Smooth muscle cell (in vitro differentiated cells): Measurements from ENCODE around the gene GPATCH11. TPM values are rescaled to one million over a fixed set of nuclear protein-coding genes. Genes with fewer than 3 reads are reported as not detected.

Source experiments
- DNase-seq: peaks from one replicate; lab custom pipeline; 2025; ENCODE audit not compliant: unreplicated experiment; lab: John Stamatoyannopoulos, UW
- H2AFZ ChIP-seq: fragments of 200-600 bp; sonication (generic); 2 replicates; pipeline ENCODE4 v1.6.0; 2016; ENCODE audit warnings: antibody characterized with exemption, low read depth, mild to moderate bottlenecking
- H3F3A ChIP-seq: fragments of 200-600 bp; sonication (generic); 2 replicates; pipeline ENCODE4 v1.6.0; 2017; ENCODE audit warnings: antibody characterized with exemption, low read depth
- H3K27ac ChIP-seq: fragments of 200-600 bp; sonication (generic); 2 replicates; pipeline ENCODE4 v1.5.1; 2016; ENCODE audit warnings: low read depth, mild to moderate bottlenecking
- H3K27me3 ChIP-seq: fragments of 200-600 bp; sonication (generic); 2 replicates; pipeline ENCODE4 v1.6.1; 2016; ENCODE audit warnings: low read depth, mild to moderate bottlenecking
- H3K36me3 ChIP-seq: fragments of 200-600 bp; sonication (generic); 2 replicates; pipeline ENCODE4 v1.5.1; 2016; ENCODE audit warnings: low read depth
- H3K4me1 ChIP-seq: fragments of 200-600 bp; sonication (generic); 2 replicates; pipeline ENCODE4 v1.5.1; 2016; ENCODE audit warnings: low read depth
- H3K4me2 ChIP-seq: fragments of 200-600 bp; sonication (generic); 2 replicates; pipeline ENCODE4 v1.6.0; 2016; ENCODE audit warnings: mild to moderate bottlenecking
- H3K4me3 ChIP-seq: fragments of 200-600 bp; sonication (generic); 2 replicates; pipeline ENCODE4 v1.5.1; 2016; ENCODE audit warnings: mild to moderate bottlenecking
- H3K79me2 ChIP-seq: fragments of 200-600 bp; sonication (generic); 2 replicates; pipeline ENCODE4 v1.6.0; 2016; ENCODE audit warnings: low read depth, mild to moderate bottlenecking
- H3K9ac ChIP-seq: fragments of 200-600 bp; sonication (generic); 2 replicates; pipeline ENCODE4 v1.6.0; 2016; ENCODE audit warnings: low read depth
- H3K9me3 ChIP-seq: fragments of 200-600 bp; sonication (generic); replicated peaks from 2 replicates; pipeline ENCODE4 v1.5.1; 2016; ENCODE audit warnings: low read depth
- H4K20me1 ChIP-seq: fragments of 200-600 bp; sonication (generic); 2 replicates; pipeline ENCODE4 v1.6.0; 2016; ENCODE audit warnings: low read depth
- WGBS: methylation state at CpG from one replicate; pipeline ENCODE4 v1.1.7; 2016; ENCODE audit warnings: low lambda C conversion rate; 5-methylcytosine and 5-hydroxymethylcytosine counted together
- polyA plus RNA-seq: library from polyadenylated mRNA; unstranded; fragments of >200 nt; fragmentation: Nextera tagmentation; extraction: Ambion mirVana; gene quantifications from 2 replicates; pipeline ENCODE4 v1.2.1, GENCODE V29; 2016
- total RNA-seq: library from RNA; depleted of rRNA; stranded (reverse); fragments of >200 nt; gene quantifications from 2 replicates; pipeline ENCODE4 v1.2.3, GENCODE V29; 2014
- TF ChIP-seq, protein P1 (sequence below): fragments of 200-600 bp; sonication (generic); IDR thresholded peaks from 2 replicates; pipeline ENCODE4 v1.5.1; 2017; ENCODE audit warnings: borderline replicate concordance, mild to moderate bottlenecking, antibody characterized with exemption; ENCODE audit not compliant: insufficient read depth, poor library complexity, severe bottlenecking

Gene GPATCH11
- total and polyA plus RNA-seq, 2 experiments from 2014 or later = 3.9 to 9.8 TPM

DNA sequence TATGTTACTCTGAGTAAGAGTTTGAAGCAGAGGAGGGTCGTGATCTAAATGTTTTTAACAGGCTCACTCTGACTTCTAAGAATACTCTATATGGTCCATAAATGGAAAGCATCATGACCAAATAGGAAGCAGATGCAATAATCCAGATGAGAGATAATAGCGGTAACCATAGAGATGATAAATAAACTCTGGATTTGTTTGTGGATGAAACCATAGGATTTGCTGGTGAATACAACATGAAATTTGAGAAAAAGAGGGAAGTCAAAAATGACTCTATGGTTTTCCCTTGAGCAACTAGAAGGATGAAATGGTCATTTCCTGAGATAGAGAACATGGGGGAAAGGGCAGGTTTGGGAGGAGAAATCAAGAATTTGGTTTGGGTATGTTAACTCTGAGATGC is 4.1 kb upstream of the GPATCH11 start:
- TF ChIP-seq, protein P1, sequence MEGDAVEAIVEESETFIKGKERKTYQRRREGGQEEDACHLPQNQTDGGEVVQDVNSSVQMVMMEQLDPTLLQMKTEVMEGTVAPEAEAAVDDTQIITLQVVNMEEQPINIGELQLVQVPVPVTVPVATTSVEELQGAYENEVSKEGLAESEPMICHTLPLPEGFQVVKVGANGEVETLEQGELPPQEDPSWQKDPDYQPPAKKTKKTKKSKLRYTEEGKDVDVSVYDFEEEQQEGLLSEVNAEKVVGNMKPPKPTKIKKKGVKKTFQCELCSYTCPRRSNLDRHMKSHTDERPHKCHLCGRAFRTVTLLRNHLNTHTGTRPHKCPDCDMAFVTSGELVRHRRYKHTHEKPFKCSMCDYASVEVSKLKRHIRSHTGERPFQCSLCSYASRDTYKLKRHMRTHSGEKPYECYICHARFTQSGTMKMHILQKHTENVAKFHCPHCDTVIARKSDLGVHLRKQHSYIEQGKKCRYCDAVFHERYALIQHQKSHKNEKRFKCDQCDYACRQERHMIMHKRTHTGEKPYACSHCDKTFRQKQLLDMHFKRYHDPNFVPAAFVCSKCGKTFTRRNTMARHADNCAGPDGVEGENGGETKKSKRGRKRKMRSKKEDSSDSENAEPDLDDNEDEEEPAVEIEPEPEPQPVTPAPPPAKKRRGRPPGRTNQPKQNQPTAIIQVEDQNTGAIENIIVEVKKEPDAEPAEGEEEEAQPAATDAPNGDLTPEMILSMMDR = no peak
- no peak overlapping the region for H3K27ac ChIP-seq
- H2AFZ ChIP-seq = no peak overlapping the region
- H3K36me3 ChIP-seq = peaks cover 15% of the 10 kb centered on the region
- no peaks in the 10 kb centered on the region for H3K27me3 ChIP-seq
- no peaks in the 10 kb centered on the region for H4K20me1 ChIP-seq
- H3F3A ChIP-seq = no peaks in the 10 kb centered on the region
- H3K79me2 ChIP-seq = peaks cover 25% of the 10 kb centered on the region
- H3K4me2 ChIP-seq = no peak overlapping the region
- peaks cover 12% of the 10 kb centered on the region for H3K4me1 ChIP-seq
- H3K9me3 ChIP-seq = no peaks in the 10 kb centered on the region
- no peak for DNase-seq
- no peak overlapping the region for H3K4me3 ChIP-seq
- WGBS = 96% methylated on average over 2 of the region's 2 CpGs
- H3K9ac ChIP-seq = no peak overlapping the region

GRCh38 chr2:37080689-37081088 is 3.6 kb upstream of the GPATCH11 start:
- no peaks in the 10 kb centered on the region for H3K27me3 ChIP-seq
- no peaks in the 10 kb centered on the region for H4K20me1 ChIP-seq
- no peak overlapping the region for H3K4me3 ChIP-seq
- WGBS = 91% methylated on average over 3 of the region's 3 CpGs
- H3K9me3 ChIP-seq = no peaks in the 10 kb centered on the region
- peaks cover 12% of the 10 kb centered on the region for H3K36me3 ChIP-seq
- H3K9ac ChIP-seq = no peak overlapping the region
- DNase-seq = no peak
- no peaks in the 10 kb centered on the region for H3F3A ChIP-seq
- H3K4me1 ChIP-seq = peaks cover 14% of the 10 kb centered on the region
- no peak overlapping the region for H3K4me2 ChIP-seq
- no peak overlapping the region for H3K27ac ChIP-seq
- no peak overlapping the region for H2AFZ ChIP-seq
- TF ChIP-seq, protein P1 = no peak
- H3K79me2 ChIP-seq = peaks cover 27% of the 10 kb centered on the region

- no peaks in the 10 kb centered on the region for H3F3A ChIP-seq
- TF ChIP-seq, protein P1 = no peak
- H3K79me2 ChIP-seq = peaks cover 27% of the 10 kb centered on the region
- WGBS = 19% methylated on average over 10 of the region's 10 CpGs
- H4K20me1 ChIP-seq = no peaks in the 10 kb centered on the region
- peak overlapping the region; percentile 55 for H3K9ac ChIP-seq
- no peak for DNase-seq
- H3K27ac ChIP-seq = peak overlapping the region; percentile 79
- H3K36me3 ChIP-seq = peaks cover 4% of the 10 kb centered on the region
- H3K4me2 ChIP-seq = peak overlapping the region; percentile 92
- H3K4me1 ChIP-seq = peaks cover 14% of the 10 kb centered on the region
- H3K9me3 ChIP-seq = no peaks in the 10 kb centered on the region
- H3K4me3 ChIP-seq = peak overlapping the region; percentile 84
- peak overlapping the region; percentile 89 for H2AFZ ChIP-seq
- H3K27me3 ChIP-seq = no peaks in the 10 kb centered on the region
Measured at GRCh38 chr2:37084797-37085196, 479 bp downstream of the GPATCH11 start.

DNA sequence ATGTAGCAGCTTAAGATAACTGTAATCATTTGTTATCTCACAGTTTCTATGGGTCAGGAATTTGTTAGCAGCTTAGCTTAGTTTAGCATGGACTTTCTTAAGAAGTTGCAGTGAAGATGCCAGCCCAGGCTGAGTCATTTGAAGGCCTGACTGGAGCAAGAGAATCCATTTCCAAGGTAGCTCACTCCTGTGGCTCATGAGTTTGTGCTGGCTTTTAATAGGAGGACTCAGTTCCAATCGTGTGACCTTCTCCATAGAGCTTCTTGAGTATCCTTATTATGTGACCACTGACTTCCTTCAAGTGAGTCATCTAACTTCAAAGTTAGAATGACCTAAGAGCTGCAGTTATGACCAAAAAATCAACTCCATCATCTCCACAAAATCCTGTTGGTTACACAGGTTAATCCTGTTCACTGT is 1.4 kb downstream of the GPATCH11 start:
- Histone ChIP-seq H4K20me1 (no peaks in the 10 kb centered on the region), H2AFZ (no peak overlapping the region), H3K9ac (no peak overlapping the region), H3K36me3 (peaks cover 8% of the 10 kb centered on the region), H3K4me3 (no peak overlapping the region), H3K27me3 (no peaks in the 10 kb centered on the region), H3K9me3 (no peaks in the 10 kb centered on the region), H3F3A (no peaks in the 10 kb centered on the region), H3K27ac (peak overlapping the region; percentile 79), H3K79me2 (peaks cover 26% of the 10 kb centered on the region), H3K4me1 (peaks cover 14% of the 10 kb centered on the region), H3K4me2 (peak overlapping the region; percentile 92)
- 35% methylated on average over 1 of the region's 1 CpG for WGBS
- TF ChIP-seq, protein P1 = no peak
- no peak for DNase-seq
